T-helper 2 cell treated with Interferon-gamma antibody and Interleukin-4, amounts not matched to agents 100 ng/mL and 5 ng/mL, for 36 hours (primary cell): ENCODE data around the gene BMP7. TPM values are rescaled to one million over a fixed set of nuclear protein-coding genes. Genes with fewer than 3 reads are reported as not detected.

Experiments used
- intact Hi-C: fragments of 100-400 bp; cut with micrococcal nuclease; formaldehyde crosslinking; loops from one replicate; pipeline ENCODE4 v1.15.1; 2023
- total RNA-seq: library from RNA; stranded (reverse); gene quantifications from 2 replicates; pipeline ENCODE4 v1.2.3, GENCODE V29; 2022

Gene BMP7
- total RNA-seq, 1 donor from 2014 or later = not detected

DNA sequence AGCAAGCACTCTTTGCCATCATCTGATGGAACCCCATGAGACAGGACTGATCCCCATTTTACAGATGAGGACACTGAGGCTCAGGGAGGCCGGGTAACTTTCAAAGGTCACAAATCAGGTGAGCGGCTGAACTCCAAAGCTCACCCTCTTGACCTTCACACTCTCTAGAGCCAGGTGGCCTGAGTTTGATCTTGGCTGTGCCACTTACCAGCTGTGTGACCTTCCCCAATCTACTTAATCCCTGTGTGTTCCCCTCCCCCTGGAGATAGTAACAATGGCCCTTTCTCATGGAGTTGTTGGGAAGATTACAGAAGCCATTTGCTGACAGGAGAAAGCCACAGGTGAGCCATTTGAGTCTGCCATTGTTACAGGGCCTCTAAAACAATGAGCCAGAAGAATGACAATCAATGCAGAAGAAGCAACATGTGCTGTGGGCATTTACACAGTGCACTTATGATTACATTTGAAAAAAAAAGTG is 34.5 kb downstream of the BMP7 start:
- intact Hi-C loops = no loop called here

DNA sequence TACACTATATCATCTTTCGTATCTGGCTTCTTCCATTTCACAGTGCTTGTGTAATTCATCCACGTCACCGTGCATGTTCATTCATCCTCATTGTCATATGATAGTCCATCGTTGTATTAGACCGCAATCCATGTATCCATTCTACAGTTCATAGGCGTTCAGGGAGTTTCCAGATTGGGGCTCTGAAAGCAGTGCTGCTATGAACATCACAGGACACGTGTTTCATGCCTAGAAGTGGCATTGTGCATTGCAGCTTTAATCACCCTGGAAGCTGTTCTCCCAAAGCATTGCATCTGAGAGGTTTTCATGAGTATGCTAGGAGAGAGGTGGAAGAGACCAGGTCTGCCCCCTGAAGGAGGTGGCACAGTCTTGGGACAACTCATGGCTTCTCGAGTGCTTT is 35.3 kb downstream of the BMP7 start:
- intact Hi-C loops = no loop called here

DNA sequence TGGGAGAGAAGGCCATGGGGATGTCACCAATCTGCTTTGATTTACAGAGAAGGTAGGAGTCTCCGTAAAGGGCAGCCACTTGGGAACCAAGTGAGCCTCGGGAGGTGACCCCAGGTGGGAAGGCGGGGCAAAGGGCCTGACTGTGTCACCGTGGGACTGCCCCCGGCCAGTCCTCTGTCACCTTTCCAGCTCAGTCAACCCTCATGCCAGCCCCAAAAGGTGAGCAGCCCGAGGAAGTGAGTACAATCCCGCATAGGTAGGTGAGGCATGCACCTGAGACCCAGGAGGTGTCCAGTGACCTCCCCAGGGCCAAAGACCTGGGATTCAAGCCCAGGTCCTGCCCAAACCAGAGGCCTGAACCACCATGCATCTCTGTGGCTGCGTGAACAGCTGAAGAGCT is 36.2 kb downstream of the BMP7 start:
- intact Hi-C loops = no loop called here

DNA sequence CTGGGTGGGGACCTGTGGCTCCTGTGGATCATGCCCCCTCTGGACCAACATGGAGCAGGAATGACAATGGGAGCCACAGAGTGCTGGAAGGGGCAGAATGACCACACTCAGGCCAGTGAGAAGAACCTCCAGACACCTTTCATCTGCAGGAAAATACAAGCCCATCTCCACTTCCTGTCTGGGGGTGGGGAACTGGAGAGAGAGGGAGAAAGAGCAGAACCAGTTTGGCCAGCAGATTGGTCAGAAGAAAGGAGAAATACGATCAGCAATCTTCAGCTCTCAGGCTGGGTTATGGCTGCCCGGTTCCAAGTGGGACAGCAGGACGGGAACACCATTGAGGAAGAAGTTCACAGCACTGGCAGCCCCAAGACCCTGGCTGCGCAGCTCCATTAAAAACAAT is 37.0 kb downstream of the BMP7 start:
- intact Hi-C loops = no loop called here

DNA sequence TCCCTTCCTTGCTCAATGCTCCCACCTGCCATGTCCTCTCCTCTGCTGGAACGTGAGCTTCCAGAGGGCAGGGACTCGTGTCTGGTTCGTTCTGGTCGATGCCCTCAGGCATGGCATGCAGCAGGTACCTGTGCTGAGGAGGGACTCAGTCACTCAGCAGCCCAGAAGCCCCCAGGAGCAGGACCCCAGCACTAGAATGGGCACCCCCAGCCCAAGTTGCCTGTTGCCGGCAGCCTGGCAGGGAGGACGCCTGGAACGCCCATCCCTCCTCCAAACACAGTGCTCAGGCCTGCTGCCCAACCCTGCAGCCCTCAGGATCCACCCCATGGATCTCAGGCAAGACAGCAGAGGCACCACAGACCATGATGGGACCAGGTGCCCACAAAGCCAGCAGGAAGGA is 40.6 kb downstream of the BMP7 start:
- intact Hi-C loops = no loop called here

DNA sequence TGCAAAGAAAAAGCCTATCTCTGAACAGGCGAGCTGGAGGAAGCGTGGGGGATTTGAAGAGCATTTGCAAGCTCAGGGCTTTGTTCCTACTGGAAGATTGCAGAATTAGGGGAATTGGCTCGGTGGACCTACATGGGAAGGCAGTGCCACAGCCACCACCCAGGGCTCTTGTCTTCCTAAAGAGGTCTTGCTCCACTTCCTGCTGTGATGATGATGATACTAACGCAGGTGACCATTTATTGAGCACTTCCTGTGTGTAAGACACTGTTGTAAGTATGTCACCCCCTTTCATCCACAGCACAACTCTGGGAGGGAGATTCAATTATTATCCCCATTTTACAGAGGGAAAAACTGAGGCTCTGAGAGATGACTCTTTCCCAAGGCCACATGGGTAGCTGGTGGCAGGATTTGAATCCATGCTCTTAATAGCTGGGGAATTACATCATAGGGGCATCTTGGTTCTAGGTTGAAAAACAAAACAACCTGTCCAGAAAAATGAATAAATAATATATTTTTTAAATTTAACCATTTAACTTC is 41.2 kb downstream of the BMP7 start:
- intact Hi-C loops = no loop called here

DNA sequence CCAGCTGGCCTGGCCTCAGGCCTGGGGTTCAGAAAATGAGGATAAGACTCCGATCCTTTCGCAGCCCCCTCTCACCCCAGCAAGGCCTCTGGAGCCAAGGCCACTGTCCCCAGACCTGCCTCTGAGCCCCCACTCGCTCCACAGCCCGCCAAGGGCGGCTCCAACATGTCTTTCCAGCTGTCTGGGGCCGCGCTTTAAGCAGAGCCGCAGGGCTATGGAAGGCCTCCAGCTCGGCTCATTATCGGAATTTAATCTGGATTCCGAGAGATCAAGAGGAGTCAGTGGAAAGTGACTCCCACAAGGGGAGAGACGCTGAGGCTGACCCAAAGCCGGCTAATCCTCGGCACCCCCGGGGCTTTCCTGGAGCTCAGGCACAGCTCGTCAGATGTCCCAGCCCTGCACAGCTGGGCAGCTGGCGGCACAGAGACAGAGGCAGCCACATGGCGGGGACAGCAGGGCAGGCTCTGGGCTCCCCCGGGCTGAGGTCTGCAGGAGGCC is 41.8 kb downstream of the BMP7 start:
- intact Hi-C loops = no loop called here

DNA sequence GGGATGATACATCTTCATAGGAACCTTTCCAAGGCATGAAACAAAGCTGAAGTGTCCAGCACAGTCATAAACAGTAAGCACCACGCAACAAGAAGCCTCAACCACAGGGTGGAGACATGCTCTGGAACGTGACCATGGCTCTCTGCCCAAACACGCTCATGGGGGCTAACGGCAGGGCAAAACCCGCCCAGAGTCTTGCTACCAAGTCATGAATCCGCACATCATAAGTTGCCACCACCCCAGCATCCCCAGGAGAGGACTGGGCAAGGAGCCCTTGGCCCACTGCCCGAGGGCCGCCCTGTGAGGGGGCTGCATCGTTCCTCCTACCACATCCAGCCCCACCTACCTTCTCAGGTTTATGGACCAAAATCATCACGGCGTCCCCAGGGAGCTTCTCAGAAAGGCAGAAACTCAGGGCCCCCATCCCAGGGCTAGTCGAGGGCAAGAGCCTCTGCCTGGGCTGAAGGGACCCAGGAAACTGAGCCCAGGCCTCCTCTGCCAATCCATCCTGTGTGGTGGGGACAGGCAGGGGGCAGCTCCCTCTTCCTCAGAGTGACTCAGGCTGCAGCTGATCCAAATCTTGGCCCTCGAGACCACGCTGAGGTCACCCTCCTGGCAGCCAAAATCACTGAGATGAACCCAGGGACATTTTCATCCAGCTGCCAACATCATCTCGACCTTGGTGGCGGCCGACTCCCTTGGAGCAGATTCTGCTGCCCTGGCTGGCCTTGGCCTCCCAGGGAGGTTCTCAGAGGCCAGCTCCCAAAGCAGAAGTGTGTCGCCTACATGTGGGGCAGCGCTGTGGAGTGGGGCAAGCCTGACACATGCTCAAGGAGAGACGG is 42.6 kb downstream of the BMP7 start:
- intact Hi-C loops = no loop called here

DNA sequence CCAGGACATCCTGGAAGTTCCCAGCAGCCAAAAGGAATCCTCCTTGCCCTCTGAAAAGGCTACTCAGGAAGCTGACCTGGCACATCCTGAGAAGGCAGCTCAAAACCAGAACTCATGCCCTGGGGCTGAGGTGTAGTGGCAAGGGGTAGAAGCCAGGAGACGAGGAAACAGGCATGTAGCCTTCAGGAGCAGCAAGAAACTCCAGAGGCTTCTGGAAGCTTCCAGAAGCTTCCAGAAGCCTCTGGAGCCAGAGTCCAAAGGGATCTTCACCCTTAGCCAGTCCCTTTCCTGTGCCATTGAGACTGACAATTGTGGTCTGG is 43.9 kb downstream of the BMP7 start:
- intact Hi-C loops = no loop called here

DNA sequence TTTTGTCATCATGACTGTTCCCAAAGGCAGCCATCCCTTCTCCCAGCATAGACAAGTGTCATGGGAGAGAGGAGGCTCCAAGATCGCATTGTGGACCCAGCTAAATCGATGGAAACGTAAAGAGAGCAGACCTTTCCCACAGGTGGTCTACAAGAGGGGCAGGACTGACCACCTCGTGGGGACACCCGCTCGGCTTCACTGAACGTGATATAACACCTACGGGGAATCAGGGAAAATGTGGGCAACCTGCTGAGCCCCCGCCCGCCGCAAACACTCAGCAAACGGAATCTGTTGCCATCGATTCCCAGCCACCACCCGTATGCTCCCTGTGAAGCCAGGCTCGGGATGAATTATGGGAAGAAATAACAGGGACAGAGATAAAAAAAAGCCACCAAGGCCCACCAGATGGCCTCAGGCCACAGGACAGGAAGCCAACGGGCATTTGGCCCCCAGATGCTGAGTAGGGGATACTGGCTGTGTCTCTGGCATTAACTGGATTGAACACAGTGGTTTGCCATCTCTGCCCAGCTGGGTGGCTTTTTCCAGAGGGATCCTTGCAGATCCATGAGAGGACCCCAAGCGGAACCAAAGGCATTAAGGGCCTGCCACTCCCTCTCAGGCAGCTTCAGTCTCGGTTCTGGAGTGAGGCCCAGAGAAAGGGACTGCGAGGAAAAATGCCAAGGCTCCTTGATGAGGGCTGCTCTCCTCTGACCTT is 44.4 kb downstream of the BMP7 start:
- intact Hi-C loops = no loop called here

DNA sequence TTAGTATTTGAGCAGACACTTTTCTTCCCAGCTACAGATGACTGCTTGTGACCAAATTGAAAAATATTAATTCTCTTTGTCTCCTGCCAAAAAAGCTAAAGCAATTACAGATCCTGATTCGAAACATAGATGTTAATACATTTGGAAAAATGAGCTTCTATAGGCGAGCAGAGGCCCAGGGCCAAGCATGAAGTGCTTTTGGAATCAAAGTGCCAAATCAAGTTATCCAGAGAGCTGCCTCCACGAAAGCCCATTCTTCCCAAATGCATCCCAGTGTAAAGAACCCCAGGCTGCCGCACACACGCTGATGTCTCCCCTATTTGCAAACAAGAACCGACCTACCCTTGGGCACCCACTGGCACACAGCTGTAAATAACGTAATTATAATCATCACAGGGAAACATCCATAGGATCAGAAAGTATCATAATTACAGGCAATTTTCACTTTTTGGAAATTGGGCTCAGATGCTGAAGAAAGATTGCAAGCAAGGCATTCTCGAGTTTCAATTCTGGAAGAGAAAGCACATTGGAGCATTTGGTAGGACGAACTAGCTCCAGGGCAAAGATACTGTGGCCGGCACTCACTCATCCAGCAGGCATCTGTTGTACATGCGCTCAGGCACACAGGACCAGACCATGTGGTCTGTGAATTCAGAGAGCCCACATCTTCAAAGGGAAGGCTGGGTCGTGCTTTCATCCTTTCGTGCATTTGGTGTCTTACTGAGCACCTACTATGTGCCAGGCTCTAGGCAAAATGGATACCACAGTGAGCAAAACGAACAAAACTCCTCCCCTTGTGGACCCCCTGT is 45.9 kb downstream of the BMP7 start:
- intact Hi-C loops = no loop called here

DNA sequence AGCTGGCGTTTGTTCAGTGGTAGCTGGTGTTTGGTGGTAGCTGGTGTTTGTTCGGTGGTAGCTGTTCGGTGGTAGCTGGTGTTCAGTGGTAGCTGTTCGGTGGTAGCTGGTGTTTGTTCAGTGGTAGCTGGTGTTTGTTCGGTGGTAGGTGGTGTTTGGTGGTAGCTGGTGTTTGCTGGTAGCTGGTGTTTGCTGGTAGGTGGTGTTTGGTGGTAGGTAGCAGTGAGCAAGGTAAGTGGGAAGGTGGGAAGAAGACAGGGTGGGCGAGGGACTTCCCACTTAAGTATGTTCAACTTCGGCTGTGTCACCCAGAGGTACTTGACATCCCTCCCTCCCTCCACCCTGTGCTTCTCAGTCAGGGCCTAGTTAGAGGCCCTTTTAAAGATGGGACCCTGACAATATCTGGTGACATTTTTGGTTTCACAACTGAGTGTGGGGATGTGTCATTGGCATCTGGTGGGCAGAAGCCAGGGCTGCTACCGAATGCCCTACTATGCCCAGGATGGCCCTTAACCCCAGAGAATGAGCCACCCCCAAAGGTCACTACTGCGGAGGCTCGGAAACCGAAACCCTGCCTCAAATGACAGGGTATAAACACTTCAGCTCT is 47.3 kb downstream of the BMP7 start:
- intact Hi-C loops = no loop called here

DNA sequence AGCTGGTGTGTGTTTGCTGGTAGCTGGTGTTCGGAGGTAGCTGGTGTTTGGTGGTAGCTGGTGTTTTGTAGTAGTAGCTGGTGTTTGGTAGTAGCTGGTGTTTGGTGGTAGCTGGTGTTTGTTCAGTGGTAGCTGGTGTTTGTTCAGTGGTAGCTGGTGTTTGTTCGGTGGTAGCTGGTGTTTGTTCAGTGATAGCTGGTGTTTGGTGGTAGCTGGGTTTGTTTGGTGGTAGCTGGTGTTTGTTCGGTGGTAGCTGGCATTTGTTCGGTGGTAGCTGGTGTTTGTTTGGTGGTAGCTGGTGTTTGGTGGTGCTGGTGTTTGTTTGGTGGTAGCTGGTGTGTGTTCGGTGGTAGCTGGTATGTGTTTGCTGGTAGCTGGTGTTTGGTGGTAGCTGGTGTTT is 48.0 kb downstream of the BMP7 start:
- intact Hi-C loops = no loop called here

DNA sequence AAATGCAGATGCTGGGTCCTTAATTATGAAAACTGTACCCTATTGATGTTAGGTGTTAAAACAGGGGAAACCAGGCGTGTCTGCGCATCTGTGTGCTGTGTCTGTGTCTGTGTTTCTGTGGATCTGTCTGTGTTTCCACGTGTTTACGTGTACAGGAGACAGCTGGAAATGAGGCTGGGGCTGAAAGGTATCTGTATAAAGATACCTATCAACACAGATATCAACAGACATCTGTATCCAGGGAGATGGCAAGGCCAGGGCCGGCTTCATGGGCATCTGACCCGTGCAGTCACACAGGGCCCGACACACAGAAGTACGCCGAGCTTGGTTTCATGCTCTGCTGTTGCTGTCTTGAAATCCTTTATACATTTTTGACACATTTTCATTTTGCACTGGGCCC is 48.6 kb downstream of the BMP7 start:
- intact Hi-C loops = no loop called here

DNA sequence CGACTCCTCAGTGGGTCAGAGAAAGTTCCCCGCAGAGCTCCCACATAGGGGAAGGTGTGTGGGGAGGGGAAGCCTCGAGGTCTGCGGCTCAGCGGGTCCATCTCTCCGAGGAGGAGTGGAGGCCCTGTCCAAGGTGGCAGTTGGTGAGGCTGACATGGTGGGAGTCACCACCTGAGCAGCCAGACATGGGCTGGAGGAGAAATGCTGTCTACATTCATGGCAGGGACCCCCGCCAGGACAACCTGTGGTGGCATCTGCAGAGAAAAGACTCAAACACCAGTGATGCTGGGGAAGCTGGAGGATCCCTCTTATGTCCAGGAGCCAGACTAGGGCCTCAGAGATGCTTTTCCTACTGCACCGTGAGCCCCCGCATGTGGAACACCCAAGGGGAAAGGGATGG is 49.8 kb downstream of the BMP7 start:
- intact Hi-C loops = no loop called here

DNA sequence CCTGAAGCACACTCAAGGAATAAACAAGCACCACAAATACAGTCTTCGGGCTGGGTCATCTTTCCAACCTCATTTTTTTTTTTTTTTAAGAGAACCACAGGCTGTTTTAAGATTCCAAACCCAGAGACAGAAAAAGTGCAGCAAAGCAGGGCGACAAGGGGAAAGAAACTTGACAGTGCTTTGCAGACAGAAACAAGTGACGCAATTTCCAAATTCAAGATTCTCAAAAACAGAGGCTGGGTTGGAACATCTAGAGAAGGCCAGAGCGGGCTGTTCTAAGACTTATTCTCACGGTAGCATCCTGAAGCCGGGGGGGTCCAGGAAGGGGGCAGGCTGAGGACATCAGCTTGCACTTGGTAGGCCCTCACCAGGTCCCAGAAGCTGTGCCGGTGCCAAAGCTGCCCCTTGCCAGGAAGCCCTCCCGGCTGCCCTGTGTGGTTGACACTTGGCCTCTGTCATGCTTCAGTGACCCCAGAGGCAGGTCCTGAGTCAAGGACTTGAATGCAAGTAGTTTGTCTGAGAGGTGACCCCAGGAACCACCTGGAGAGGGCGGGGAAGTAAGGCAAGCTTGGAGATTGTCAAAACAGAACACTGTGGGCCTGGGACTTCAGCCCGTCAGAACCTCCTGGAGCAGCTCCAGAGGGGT is 50.5 kb downstream of the BMP7 start:
- intact Hi-C loops = no loop called here

DNA sequence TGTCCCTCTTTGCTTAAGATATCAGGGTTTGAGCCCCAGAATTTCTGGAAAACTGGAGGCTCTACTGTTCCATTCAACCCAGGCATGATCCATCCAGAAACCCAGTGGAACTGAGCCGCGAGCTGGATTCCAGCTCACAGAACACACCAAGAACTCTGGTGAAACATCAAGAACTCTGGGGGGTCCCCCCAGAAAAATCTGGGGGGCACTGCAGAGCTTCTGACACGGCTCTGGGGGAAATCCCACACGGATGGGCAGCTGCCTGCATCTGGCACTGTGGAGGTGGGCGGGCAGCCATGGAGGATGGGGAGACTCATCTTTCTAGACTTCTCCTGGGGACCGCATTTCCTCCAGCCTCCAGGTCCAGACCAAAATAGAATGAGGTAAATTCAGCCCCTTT is 51.0 kb downstream of the BMP7 start:
- intact Hi-C loops = no loop called here

DNA sequence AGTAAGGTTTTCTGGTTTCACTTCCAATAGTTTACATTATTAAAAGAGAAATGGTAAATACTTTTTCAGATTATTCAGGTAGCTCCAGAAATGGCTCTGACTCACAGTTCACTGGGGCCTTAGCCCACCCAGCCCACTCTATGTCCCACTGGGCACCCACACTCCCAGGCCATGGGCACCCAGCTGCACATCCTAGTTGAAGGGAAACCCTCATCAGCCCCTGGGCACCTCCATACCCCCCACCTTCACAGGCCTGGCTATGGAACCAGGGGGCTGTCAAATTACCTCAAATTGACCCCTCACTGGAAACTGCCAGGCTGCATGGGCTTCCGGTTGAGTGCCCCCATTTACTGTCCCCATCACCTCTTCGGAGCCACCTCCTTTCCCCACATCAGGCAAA is 51.5 kb downstream of the BMP7 start:
- intact Hi-C loops = no loop called here

DNA sequence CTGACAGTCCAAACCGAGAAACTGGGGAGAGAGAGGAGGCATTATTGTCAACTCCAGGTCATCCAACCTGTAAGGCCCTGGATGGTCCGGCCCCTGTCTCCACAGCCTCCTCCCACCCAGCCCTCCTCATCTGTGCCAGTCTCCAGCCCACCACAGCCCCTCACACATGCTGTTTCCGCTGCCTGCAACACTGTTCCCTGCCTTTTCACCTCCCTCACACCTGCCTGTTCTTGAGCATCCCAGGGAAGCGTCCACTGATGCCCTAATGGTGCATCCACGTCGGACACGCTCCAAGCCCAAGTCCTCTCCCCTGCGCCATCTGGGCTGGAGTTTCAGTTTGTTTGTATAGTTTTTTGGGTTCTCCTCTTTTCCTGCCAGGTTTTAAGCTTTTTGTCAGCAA is 52.0 kb downstream of the BMP7 start:
- intact Hi-C loops = no loop called here

DNA sequence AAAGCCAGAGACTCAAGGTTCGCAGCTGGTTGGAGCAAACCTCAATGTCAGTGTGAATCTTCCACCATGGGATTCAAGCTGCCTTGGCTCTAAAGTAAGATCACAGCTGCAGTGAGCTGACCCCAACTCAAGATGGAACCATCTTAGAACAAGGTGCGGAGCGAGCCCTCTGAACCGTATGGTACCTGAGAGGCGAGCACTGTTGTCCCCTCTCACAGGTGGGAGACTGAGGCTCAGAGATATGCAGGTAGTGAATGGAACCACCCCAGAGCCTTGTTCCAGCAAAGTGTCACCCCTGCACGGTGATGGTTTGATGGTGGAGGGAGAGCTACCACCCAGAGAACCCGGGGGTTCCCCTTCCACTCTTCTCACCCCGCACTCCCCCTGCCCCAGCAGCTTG is 52.5 kb downstream of the BMP7 start:
- intact Hi-C loops = no loop called here

DNA sequence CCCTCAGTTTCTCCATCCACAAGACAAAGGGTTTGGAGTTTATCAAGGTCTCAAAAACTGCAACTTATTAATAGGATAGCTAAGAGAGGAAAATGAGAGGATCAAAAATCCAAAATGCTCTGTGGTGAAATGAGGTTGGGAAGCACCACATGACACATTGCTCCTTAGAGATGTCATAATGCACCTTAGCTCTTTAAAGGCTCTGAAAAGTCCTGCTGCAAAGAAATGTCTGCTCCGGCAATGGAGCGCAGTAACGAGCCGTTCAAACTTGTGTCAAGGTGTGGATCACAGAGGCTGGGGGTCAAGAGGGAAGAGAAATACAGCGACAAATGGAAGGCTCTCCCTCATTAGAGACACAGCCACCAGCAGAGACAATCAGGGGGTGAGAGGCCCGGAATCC is 53.1 kb downstream of the BMP7 start:
- intact Hi-C loops = no loop called here
